ENCODE measurements around the gene OR10A5. TPM values are rescaled to one million over a fixed set of nuclear protein-coding genes. Genes with fewer than 3 reads are reported as not detected.
"Not testable (repeated sequence)": the region's sequence is repeated elsewhere in the genome, so short reads cannot be mapped to it uniquely, and the experiment has no call there.

The OR10A5 gene
- total RNA-seq, 1 donor from 2014 or later, result not detected

- POLR2A ChIA-PET, result no interaction called here
- peaks cover 2% of the 10 kb centered on the region for H3K27me3 Mint-ChIP-seq
- H3K27ac Mint-ChIP-seq, result no peak overlapping the region
- H3K4me1 Mint-ChIP-seq, result no peaks in the 10 kb centered on the region
- DNase-seq (no peak), ATAC-seq (ENCODE audit: low read depth) (no peak)
- no peaks in the 10 kb centered on the region for H3K36me3 Mint-ChIP-seq (ENCODE audit: low read depth)
- no peak for TF ChIP-seq CTCF (IDR thresholded peaks at IDR 0.05)
- H3K9me3 Mint-ChIP-seq, result no peaks in the 10 kb centered on the region
- H3K4me3 Mint-ChIP-seq, result no peak overlapping the region
- CTCF ChIA-PET, result no interaction called here
- intact Hi-C loops (cut with micrococcal nuclease), result no loop called here
Observed at GRCh38 chr11:6871278-6871677, 25.8 kb downstream of the OR10A5 start.

GRCh38 chr11:6875761-6876160 is 30.3 kb downstream of the OR10A5 start:
- no peak for TF ChIP-seq CTCF (IDR thresholded peaks at IDR 0.05)
- Mint-ChIP-seq H3K27ac (no peak overlapping the region), H3K4me1 (no peaks in the 10 kb centered on the region), H3K36me3 (ENCODE audit: low read depth) (no peaks in the 10 kb centered on the region), H3K27me3 (peaks cover 2% of the 10 kb centered on the region), H3K4me3 (no peak overlapping the region), H3K9me3 (no peaks in the 10 kb centered on the region)
- DNase-seq (no peak), ATAC-seq (ENCODE audit: low read depth) (no peak)
- intact Hi-C loops (cut with micrococcal nuclease), result no loop called here
- CTCF ChIA-PET, result no interaction called here
- POLR2A ChIA-PET, result no interaction called here

GRCh38 chr11:6876325-6876724 is 30.8 kb downstream of the OR10A5 start, which contains the start of gene OR10A4:
OR10A4 (plus strand) TSS chr11:6876625; CDS start chr11:6876648, 23 bp downstream.
- Mint-ChIP-seq H3K27ac (no peak within 1 kb of the TSS), H3K9me3 (no peaks in the 10 kb centered on the region), H3K4me3 (no peak within 1 kb of the TSS), H3K27me3 (peaks cover 2% of the 10 kb centered on the region), H3K36me3 (ENCODE audit: low read depth) (no peaks in the 10 kb centered on the region), H3K4me1 (no peaks in the 10 kb centered on the region)
- ChIA-PET CTCF (no interaction called here), POLR2A (no interaction called here)
- DNase-seq, result no peak
- intact Hi-C loops (cut with micrococcal nuclease), result no loop called here
- no peak for TF ChIP-seq CTCF (IDR thresholded peaks at IDR 0.05)
- ATAC-seq (ENCODE audit: low read depth), result no peak

- DNase-seq, result no peak
- no peak for ATAC-seq (ENCODE audit: low read depth)
- ChIA-PET CTCF (no interaction called here), POLR2A (no interaction called here)
- Mint-ChIP-seq H3K4me3 (no peak overlapping the region), H3K4me1 (no peaks in the 10 kb centered on the region), H3K27ac (no peak overlapping the region), H3K9me3 (no peaks in the 10 kb centered on the region), H3K27me3 (peaks cover 2% of the 10 kb centered on the region), H3K36me3 (ENCODE audit: low read depth) (no peaks in the 10 kb centered on the region)
- TF ChIP-seq CTCF (IDR thresholded peaks at IDR 0.05), result no peak
- intact Hi-C loops (cut with micrococcal nuclease), result no loop called here
Observed at GRCh38 chr11:6876914-6877313, 31.4 kb downstream of the OR10A5 start.

GRCh38 chr11:6882751-6883150 is 37.3 kb downstream of the OR10A5 start:
- H3K36me3 Mint-ChIP-seq (ENCODE audit: low read depth), result no peaks in the 10 kb centered on the region
- ATAC-seq (ENCODE audit: low read depth) (no peak), DNase-seq (no peak)
- intact Hi-C loops (cut with micrococcal nuclease), result no loop called here
- CTCF ChIA-PET, result no interaction called here
- H3K9me3 Mint-ChIP-seq, result no peaks in the 10 kb centered on the region
- no peak overlapping the region for H3K4me3 Mint-ChIP-seq
- peaks cover 3% of the 10 kb centered on the region for H3K27me3 Mint-ChIP-seq
- no peak for TF ChIP-seq CTCF (IDR thresholded peaks at IDR 0.05)
- H3K27ac Mint-ChIP-seq, result no peak overlapping the region
- H3K4me1 Mint-ChIP-seq, result no peaks in the 10 kb centered on the region
- POLR2A ChIA-PET, result no interaction called here

GRCh38 chr11:6887711-6888110 is 42.2 kb downstream of the OR10A5 start:
- H3K4me3 Mint-ChIP-seq; H3K27ac Mint-ChIP-seq; H3K9me3 Mint-ChIP-seq; DNase-seq; H3K27me3 Mint-ChIP-seq; H3K36me3 Mint-ChIP-seq (ENCODE audit: low read depth); ATAC-seq (ENCODE audit: low read depth); H3K4me1 Mint-ChIP-seq; CTCF ChIA-PET; intact Hi-C loops (cut with micrococcal nuclease): not testable (repeated sequence)
- POLR2A ChIA-PET, result interaction anchor here (0.6 kb wide), 2 partner anchors 205 to 1188 kb away, joined by 4 to 5 read pairs; partner anchors contain the start of gene MRPL17

All from activated B cell treated with CpG ODN at 0.5 μM for 24 hours (primary cell).